NCI-H446 treated with DMSO at 0.1 percent for 48 hours (cell line): ENCODE results near the gene TMEM120B.

Experiments used
- DNase-seq: peaks from one replicate; lab custom pipeline; 2025; lab: John Stamatoyannopoulos, UW

The TMEM120B gene

DNA sequence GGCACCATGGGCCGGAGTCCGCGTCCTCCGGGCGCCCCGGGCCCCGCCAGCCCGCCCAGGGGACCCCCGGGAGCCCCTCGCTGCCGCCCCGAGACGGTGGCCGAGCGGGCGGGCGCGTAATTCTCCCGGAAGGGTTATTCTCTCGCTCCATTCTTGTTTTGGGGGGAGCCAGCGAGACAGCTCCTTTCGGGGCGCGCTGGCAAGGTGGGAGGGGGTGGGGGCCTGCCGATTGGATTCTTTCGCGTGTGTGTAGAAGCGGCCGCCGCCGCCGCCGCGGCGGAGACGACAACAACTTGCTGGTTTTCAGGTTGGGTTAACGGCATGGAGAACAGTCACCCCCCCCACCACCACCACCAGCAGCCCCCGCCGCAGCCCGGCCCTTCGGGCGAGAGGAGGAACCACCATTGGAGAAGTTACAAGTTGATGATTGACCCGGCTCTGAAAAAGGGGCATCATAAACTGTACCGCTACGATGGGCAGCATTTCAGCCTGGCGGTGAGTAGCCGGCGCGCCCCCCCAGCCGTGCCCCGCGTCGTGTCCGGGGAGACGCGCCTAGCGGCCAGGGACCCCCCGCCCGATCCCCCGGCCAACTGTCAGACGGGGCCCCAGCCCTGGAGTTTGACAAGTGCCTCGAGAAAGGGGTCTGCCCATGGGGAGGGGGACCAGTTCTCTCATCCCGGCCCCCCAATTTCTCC, 92.0 kb downstream of the TMEM120B start:
- DNase-seq: no peak

DNA sequence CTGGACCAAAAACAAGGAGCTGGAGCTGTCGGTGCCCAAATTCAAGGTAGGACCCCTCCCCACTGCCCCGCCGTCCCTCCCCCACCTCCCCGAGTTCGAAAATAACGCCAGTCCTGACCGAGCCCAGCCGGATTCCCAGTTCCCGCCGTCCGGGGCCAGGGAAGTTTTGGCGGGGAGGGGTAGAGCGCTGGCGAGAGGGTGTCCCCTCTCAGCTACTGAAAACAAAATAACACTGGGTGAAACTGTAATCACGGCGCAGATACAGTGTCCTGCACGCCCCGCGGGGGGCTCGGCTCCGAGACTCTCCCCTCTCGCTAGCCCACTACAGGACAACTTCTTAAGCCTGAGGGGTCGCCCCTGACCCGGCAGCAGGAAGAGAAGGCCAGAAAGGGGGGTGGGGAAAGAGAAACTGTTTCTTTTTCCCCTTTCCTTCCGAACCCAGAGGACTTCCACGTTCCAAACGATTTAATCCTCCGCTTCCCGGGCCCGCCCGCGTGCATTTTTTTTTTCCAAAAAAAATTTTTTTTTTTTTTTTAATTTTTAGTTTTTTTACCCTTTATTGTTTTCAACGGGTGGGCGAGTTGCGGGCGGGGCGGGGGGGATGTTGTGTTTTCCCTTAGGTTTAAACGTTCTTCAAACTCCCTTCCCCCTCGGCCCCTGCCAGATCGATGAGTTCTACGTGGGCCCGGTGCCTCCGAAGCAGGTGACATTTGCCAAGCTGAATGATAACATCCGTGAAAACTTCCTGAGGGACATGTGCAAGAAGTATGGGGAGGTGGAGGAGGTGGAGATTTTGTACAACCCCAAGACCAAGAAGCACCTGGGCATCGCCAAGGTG, 92.8 kb downstream of the TMEM120B start:
- DNase-seq: no peak

DNA sequence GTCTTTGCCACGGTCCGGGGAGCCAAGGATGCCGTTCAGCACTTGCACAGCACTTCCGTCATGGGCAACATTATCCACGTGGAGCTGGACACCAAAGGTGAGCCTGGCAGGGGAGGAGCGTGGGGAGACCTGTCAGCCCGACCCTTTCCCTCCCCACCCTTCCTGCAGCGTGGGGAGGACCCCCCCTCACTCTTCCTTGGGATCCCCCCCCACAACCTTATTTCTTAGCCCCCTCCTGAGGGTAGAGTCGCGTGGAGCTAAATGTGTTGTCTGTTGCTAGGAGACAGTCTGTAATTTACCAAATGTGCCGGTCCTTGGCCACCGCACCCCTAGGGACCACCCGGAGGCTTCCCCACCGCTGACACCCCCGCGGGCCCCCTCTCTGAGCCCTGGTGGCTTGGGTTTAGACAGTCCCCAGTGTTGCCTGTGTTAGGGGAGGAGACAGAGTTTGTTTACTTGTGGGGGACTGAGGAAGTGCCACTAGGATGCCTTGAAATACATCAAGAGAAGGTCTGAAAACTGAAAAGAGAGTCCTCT, 93.5 kb downstream of the TMEM120B start:
- no peak for DNase-seq

DNA sequence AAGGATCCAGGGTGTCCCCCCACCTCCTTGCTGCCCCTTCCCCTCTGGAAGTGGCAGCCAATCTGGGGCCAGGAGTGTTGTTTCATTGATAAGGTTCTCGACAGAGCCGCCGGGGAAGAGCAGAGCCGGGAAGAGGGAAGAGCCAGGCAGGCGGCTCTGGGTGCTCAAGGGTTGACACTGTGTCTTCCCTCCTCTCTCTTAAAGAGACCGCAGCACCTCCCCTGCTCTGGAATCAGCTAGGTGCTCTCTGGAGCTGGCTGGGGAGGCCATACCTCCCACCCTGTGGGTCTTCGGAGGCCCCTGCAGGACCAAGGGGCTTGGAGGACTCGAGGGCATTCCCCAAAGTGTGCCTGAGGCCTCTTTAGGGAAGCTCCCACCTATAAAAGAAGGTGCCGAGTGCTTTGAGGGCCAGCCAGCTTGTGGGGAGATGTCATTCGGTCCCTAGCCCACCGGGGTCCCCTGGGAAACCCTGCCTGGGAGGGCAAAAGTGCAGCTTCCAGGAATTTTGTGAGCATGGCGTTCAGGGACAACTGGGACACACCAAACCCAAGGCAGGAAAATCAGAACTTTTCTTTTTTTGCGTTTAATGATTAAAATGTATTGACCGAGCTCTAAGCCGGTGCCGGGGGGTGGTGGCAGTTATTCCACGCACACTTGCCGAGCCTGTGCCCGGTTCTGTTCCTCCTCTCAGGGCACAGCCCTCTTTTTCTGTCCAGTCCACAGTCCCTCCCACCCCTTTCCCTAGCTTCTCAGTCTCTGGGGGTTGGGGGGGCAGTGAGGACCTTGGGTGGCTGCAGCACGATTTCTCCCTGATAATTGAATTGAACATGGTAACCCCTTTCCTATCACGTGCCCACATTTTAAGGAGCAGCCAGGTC, 94.2 kb downstream of the TMEM120B start:
- no peak for DNase-seq

DNA sequence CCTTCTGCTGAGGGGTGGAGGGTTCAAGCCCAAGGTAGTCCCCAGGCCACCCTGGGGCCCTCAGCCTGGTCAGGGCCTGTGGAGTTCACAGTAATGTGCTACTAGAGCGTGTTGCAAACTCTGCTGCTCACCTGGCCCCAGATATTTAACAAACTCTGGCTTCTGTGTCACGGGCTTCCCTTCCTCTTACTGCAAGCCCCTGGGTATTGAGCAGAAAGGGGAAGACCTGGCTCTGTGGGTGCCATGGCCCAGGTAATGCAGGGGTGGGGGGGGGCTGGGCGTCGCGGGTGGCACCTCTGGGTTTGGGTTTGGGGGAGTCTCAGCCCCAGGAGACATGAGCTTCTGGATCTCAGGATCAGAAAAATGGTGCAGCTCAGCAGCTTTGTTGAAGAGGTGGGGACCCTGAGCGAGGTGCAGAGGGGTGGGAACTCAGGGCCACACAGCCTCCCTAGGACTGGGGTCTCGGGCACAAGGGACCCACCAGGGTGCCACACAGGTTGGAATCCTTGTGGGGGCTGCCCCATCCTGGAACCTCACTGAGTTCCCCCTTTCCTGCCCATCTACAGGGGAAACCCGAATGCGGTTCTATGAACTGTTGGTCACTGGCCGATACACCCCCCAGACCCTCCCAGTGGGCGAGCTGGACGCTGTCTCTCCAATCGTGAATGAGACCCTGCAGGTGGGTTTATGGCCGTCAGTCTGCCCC, 95.2 kb downstream of the TMEM120B start:
- no peak for DNase-seq

DNA sequence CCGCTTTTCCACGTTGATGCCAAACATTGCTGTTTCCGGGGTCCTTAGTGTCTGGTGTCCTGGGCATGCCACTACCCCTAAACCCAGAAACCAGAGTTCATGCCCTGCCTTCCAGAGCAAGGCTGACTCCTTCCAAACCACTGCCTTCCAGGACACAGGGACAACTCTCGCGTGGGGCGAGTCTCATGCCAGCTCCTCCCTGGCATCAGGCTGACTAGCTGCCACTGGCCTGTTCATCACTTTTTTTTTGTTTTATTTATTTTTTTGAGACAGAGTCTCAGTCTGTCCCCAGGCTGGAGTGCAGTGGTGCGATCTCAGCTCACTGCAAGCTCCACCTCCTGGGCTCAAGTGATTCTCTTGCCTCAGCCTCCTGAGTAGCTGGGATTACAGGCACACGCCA, 96.1 kb downstream of the TMEM120B start:
- no peak for DNase-seq

DNA sequence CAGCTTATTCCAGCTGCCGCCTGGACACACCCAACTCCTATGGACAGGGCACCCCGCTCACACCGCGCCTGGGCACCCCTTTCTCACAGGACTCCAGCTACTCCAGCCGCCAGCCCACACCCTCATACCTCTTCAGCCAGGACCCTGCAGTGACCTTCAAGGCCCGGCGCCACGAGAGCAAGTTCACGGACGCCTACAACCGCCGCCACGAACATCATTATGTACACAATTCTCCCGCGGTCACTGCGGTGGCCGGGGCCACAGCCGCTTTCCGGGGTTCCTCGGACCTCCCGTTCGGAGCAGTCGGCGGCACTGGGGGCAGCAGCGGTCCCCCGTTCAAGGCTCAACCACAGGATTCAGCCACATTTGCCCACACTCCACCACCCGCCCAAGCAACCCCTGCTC, 97.2 kb downstream of the TMEM120B start:
- no peak for DNase-seq

DNA sequence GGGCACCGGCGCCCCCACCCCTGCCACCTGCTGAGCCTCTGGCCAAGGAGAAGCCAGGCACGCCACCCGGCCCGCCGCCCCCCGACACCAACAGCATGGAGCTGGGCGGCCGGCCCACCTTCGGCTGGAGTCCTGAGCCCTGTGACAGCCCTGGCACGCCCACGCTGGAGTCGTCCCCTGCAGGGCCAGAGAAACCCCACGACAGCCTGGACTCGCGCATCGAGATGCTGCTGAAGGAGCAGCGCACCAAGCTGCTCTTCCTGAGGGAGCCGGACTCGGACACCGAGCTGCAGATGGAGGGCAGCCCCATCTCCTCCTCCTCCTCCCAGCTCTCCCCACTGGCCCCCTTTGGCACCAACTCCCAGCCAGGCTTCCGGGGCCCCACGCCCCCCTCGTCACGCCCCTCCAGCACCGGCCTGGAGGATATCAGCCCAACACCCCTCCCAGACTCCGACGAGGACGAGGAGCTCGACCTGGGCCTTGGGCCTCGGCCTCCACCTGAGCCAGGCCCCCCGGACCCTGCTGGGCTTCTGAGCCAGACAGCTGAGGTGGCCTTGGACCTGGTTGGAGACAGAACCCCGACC, 97.8 kb downstream of the TMEM120B start:
- DNase-seq: no peak

DNA sequence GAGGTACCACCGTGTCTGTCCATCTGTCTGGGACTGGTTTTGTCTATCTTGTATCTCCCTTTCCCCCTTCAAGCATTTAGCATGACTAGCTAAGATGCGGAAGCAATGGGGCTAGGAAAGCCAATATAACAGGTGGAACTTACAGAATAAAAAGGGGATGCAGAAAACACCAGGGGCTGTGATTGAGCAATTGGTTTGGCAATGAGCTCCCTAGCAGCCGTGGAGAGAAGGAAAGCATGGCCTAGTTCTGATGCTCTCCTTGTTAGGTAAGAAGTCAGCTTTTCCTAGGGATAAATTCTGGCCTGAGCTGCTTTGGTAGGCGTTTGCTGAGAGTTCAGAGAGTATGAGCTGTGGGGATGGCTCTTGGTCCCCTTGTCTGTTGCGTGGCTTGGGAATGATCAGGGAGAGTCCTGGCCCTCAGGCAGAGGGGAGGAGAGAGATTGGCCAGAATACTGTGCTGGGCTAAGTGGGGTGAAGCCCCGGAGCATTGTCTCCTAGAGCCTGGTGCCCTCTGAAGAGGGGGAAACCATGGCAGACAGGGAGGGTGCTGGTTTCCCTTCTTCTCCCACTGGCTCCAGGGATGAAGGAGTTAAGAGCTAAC, 98.4 kb downstream of the TMEM120B start:
- DNase-seq: no peak

DNA sequence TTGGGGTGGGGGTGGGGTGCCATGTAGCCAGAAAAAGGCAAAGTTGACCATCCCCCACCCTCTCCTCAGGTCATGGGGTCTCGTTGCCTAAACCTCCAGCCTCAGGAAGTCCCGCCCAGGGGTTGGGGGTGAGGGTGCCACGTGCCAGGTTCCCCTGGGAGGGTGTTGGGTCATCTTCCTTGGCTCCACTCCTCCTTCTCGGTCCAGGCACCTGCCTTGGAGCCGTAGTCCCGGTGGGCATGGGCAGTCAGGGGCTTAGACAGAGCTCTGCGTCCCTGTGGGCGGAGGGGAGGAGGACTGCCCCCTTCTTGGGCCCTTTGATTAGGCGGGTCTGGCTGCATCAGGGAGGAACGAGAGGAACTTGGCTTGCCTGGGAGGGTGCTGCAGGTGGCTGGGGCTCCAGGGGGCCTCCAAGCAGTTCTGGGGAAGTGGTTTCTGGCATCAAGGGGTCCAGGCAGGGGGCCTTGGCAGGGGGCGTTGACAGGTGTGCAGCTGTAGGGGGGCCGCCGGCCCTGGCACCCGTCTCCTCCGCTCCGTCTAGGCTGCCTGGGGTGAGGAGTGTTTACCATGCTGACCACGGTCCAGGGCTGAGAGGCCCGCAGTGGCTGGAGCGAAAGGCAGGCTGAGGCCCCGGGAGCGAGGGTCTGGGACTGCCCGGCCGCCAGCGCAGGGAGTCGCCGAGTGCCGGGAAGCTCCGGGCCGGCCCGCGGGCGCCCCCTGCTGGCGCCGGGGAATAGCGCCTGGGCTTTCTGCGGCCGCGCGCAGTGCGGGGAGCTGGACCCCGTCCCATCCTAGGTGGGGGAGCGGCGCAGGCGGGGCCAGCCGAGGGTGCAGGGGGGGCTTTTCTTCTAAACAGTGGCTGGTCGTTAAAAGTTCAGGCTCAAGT, 99.1 kb downstream of the TMEM120B start:
- DNase-seq: peak; percentile 20

DNA sequence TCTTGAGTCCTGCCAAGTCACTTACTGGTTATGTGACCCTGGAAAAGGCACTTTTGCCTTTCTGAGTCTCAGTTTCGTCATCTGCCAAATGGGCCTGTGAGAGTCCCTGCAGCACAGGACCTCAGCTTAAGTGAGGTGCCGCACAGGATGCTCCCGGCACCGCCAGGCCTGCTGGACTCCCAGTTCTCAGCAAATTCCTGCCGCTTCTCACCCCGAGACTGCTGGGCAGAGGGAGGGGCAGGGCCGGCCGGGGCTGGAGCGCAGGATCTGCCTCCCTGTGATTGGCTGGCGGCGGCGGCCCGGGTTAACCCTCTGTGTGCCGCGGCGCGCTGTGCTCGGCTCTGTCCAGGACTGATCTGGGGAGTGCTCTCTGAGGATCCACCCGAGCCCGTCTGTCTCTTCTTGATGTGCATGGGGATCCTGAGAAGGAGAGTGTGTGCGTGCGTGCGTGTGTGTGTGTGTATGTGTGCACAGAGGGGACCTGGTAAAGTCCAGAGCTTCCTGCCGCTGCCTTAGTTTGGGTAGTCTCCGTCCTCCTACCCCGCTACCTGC, 99.8 kb downstream of the TMEM120B start:
- DNase-seq: no peak

DNA sequence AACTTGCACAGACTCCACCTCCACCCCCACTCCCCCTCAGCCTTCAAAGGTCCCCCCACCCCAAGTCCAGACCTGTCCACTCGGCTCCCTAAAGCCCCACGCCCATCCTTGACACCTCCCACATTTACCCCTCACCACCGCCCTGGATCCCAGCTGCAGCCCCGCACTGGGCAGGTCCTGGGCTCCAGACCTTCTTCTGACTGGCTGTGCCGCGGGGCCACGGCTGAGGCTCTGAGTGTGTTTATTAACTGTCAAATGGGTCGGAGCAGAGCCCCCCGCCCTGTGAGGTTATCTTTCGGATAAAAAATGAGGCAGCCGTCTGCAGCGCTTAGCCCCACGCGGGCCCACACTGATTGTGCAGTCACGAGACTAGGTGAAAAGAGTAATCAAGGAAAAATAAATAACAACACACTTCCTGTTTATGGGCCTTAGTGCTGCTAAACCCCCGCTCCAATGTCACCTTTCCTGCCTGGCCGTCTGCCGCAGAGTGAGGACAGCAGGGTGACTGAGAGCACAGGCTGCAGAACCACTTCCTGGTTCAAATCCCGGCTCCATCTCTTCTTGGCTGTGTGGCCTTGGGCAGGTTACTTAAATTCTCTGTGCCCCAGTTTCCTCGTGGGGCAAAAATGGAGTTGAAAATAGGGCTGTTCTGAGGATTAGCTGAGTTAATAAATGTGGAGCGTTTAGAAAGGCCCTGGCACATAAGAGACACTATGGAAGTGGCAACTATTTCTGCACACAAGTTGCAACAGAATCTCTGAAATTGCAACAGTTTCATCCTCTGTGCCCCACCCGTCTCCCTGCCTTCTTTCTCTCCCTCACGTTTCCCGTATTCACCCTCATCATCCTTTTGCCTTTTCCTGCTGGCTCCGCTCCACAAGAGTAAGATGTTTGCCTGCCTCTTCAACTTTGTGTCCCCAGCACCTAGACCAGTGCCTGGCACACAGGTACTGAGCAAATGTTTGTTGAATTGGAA, 100.7 kb downstream of the TMEM120B start:
- no peak for DNase-seq

DNA sequence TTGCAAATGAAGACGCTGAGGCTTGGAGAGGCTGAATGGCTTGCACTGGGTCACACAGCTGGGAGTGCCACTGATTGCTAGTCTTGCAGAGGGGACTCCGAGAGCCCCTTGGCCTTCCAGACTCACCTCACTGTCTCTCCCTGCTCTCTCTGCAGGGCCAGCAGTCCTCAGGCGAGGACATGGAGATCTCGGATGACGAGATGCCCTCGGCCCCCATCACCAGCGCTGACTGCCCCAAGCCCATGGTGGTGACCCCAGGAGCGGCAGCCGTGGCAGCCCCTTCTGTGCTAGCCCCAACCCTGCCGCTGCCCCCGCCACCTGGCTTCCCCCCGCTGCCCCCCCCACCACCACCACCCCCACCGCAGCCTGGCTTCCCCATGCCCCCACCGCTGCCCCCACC, 101.4 kb downstream of the TMEM120B start:
- DNase-seq: no peak

DNA sequence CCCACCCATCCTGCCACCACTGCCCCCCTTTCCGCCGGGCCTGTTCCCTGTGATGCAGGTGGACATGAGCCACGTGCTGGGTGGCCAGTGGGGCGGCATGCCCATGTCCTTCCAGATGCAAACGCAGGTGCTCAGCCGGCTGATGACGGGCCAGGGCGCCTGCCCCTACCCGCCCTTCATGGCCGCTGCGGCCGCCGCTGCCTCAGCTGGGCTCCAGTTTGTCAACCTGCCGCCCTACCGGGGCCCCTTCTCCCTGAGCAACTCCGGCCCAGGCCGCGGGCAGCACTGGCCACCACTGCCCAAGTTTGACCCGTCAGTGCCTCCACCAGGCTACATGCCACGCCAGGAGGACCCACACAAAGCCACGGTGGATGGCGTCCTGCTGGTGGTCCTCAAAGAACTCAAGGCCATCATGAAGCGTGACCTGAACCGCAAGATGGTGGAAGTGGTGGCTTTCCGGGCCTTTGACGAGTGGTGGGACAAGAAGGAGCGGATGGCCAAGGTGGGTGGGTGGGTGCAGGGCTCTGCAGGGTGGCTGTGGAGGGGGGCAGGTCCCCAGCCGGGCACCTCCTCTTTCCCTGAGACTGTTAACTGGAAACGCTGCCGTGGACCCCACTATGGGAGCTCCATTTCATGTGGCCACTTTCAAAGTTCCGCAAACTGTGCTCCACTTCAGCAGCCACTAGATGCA, 102.0 kb downstream of the TMEM120B start:
- no peak for DNase-seq

DNA sequence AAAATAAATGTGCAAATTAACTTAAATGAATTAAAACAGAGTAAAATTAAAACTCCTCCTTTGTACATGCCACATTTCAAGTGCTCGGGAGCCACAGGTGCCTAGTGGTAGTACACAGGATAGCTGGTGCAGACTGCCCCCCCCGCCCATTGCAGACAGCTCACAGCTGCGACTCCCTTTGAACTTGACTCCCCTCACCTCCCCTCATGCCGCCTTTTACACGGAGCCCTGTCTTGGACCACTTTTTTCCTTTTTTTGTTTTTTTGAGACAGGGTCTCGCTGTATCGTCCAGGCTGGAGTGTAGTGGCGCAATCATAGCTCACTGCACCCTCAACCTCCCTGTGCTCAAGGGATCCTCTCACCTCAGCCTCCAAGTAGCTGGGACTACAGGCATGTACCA, 102.7 kb downstream of the TMEM120B start:
- no peak for DNase-seq

DNA sequence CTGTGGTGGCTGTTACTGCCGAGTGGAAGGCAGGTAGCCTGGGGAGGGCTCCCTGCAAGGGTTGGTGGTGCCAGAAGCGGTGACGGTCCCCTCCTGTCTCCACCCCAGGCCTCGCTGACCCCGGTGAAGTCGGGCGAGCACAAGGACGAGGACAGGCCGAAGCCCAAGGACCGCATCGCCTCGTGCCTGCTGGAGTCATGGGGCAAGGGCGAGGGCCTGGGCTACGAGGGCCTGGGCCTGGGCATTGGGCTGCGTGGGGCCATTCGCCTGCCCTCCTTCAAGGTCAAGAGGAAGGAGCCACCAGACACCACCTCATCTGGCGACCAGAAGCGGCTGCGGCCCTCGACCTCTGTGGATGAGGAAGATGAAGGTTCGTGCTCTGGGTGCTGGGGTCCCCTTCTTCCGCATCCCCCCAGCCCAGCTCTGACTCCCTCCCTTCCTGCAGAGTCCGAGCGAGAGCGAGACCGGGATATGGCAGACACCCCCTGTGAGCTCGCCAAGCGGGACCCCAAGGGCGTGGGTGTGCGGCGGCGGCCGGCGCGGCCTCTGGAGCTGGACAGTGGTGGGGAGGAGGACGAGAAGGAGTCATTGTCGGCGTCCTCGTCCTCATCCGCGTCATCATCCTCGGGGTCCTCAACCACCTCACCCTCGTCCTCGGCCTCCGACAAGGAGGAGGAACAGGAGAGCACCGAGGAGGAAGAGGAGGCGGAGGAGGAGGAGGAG, 104.5 kb downstream of the TMEM120B start:
- DNase-seq: no peak

DNA sequence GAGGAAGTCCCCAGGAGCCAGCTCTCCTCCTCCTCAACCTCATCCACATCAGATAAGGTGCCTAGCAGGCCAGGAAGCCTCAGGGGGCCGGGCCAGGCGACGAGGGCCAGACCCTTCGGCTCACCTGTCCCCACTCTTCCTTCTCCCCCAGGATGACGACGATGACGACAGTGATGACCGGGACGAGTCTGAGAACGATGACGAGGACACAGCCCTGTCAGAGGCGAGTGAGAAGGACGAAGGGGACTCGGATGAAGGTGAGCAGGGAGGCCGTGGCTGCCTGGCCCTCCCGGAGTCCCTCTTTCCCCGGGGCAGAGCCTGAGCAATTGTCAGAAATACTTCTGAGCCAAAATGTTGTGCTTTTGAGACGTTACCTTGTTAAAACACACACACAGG, 105.1 kb downstream of the TMEM120B start:
- no peak for DNase-seq
